ENCODE measurements around the gene BICC1.

The BICC1 gene

GRCh38 chr10:58867683-58868082 lies 355.0 kb downstream of the BICC1 start:
- DNase-seq (ENCODE audit: low read depth) = no peak

DNA sequence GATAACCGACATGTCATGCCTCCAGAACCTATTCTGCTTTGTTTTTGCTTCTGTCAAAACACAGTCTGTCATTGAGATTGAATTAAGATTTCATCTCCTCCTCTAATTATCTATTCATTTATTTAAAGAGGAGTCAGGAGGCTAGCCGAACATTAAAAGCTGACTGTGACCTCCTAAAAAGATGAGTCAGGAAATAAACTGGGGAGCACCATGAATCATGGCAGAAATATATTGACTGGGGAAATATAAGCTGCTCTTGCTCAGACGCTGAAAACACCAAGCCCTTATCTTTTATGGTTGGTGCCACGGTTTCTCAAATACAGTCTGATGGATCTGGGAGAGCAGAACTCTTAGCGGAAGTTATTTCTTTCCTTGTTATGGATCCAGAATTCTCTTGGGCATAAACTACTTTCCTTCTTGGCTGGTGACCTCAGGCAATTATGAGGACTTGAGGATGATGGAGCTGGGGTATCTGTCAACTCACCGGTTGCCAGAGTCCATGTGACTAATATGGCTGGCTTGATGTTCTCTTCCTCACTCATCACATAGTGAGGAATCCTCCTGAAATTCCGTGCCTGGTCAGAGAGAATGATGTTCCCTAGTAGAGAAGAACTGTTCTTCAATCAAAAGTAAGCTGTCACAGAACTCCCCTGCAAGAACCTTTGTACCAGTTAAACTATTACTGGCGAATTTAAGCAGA lies 356.2 kb downstream of the BICC1 start:
- no peak for DNase-seq (ENCODE audit: low read depth)

DNA sequence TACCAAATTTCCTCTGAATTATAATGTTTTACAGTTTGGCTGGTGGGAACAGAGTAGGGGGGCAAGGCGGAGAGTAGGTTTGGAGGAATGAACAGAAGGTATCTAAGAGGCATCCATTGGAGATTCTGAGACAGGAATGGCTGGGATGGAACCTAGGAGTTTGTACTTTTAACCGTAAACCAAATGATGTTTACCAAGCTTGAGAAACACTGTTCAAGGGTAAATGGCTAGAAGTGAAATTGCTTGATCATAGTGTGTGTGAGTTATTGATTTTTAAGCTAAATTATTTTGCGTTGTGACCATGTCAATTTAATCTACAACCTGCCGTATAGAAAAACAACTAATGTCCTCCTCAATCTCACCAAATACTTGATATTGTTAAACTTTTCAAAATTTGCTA lies 357.4 kb downstream of the BICC1 start:
- no peak for DNase-seq (ENCODE audit: low read depth)

- DNase-seq (ENCODE audit: low read depth) = no peak
Measured at GRCh38 chr10:58873161-58873560, 360.5 kb downstream of the BICC1 start.
